Mesenchymal stem cell (in vitro differentiated cells and primary cell): ENCODE measurements around the gene TRDN.

Experiments
- DNase-seq: peaks from one replicate; pipeline ENCODE4 v3.0.0-alpha.2; 2013
- H2AFZ ChIP-seq: one replicate; pipeline ENCODE4 v1.6.1; 2013; ENCODE audit warnings: low read depth, mild to moderate bottlenecking, control low read depth, inconsistent platforms, low read length, moderate library complexity
- H2AK5ac ChIP-seq: 2 replicates; pipeline ENCODE4 v1.6.1; 2013; ENCODE audit warnings: low read length, moderate library complexity, mild to moderate bottlenecking, inconsistent platforms; ENCODE audit not compliant: severe bottlenecking
- H2BK120ac ChIP-seq: one replicate; pipeline ENCODE4 v1.6.1; 2013; ENCODE audit warnings: low read depth, mild to moderate bottlenecking, inconsistent platforms, low read length, moderate library complexity
- H2BK12ac ChIP-seq, 2 experiments: one replicate each; pipeline ENCODE4 v1.6.1; 2013; ENCODE audit warnings: inconsistent platforms in 2 of 2, low read length in 2 of 2, mild to moderate bottlenecking in 2 of 2, moderate library complexity in 2 of 2, control low read depth in 1 of 2
- H2BK15ac ChIP-seq: one replicate; pipeline ENCODE4 v1.6.1; 2013; ENCODE audit warnings: mild to moderate bottlenecking, low read depth, inconsistent platforms; ENCODE audit not compliant: poor library complexity, severe bottlenecking
- H2BK5ac ChIP-seq: 2 replicates; pipeline ENCODE4 v1.6.1; 2013; ENCODE audit warnings: low read depth, mild to moderate bottlenecking, low read length, control low read depth, inconsistent platforms; ENCODE audit not compliant: poor library complexity, severe bottlenecking
- H3K14ac ChIP-seq, 2 experiments: one replicate each; pipeline ENCODE4 v1.6.1; 2013; ENCODE audit warnings: inconsistent platforms in 2 of 2, low read length in 2 of 2, control low read depth in 1 of 2, mild to moderate bottlenecking in 1 of 2, moderate library complexity in 1 of 2
- H3K18ac ChIP-seq, 2 experiments: one replicate each; pipeline ENCODE4 v1.6.1; 2013; ENCODE audit warnings: inconsistent platforms in 2 of 2, low read length in 2 of 2, control low read depth in 1 of 2, low read depth in 1 of 2, mild to moderate bottlenecking in 1 of 2
- H3K23ac ChIP-seq, 2 experiments: one replicate each; pipeline ENCODE4 v1.6.1; 2013; ENCODE audit warnings: inconsistent platforms in 2 of 2, low read length in 2 of 2, mild to moderate bottlenecking in 2 of 2, moderate library complexity in 2 of 2, control low read depth in 1 of 2
- H3K27ac ChIP-seq: 2 replicates; pipeline ENCODE4 v1.5.1; 2013; ENCODE audit warnings: mild to moderate bottlenecking, moderate library complexity, low read length, control low read depth, inconsistent platforms; ENCODE audit not compliant: poor library complexity, severe bottlenecking
- H3K27me3 ChIP-seq, 2 experiments: 2 replicates each; pipeline versions ENCODE4 v1.6.1 to v1.7.0; 2013; ENCODE audit warnings: low read length in 2 of 2, mild to moderate bottlenecking in 2 of 2, moderate library complexity in 2 of 2, control low read depth in 1 of 2, inconsistent platforms in 1 of 2; ENCODE audit not compliant: control insufficient read depth in 1 of 2, insufficient read depth in 1 of 2
- H3K36me3 ChIP-seq, 2 experiments: 2 replicates each; pipeline versions ENCODE4 v1.6.1 to v1.7.0; 2013; ENCODE audit warnings: low read length in 2 of 2, control low read depth in 1 of 2, inconsistent platforms in 1 of 2, low read depth in 1 of 2, mild to moderate bottlenecking in 1 of 2; ENCODE audit not compliant: insufficient read depth in 2 of 2, control insufficient read depth in 1 of 2
- H3K4ac ChIP-seq, 2 experiments: one replicate each; pipeline ENCODE4 v1.6.1; 2013; ENCODE audit warnings: inconsistent platforms in 2 of 2, low read length in 2 of 2, mild to moderate bottlenecking in 2 of 2, moderate library complexity in 2 of 2, control low read depth in 1 of 2, low read depth in 1 of 2
- H3K4me1 ChIP-seq: 2 replicates; pipeline ENCODE4 v1.6.1; 2013; ENCODE audit warnings: low read depth, low read length, control low read depth; ENCODE audit not compliant: control insufficient read depth, insufficient read depth
- H3K4me2 ChIP-seq: 2 replicates; pipeline ENCODE4 v1.6.1; 2013; ENCODE audit warnings: low read length, mild to moderate bottlenecking, inconsistent platforms; ENCODE audit not compliant: poor library complexity, severe bottlenecking
- H3K4me3 ChIP-seq, 2 experiments: 2 replicates each; pipeline versions ENCODE4 v1.5.1 to v1.7.0; 2013; ENCODE audit warnings: low read length in 2 of 2, mild to moderate bottlenecking in 2 of 2, control low read depth in 1 of 2, low read depth in 1 of 2; ENCODE audit not compliant: insufficient read depth in 1 of 2
- H3K79me1 ChIP-seq: replicated peaks from 2 replicates; pipeline ENCODE4 v1.6.1; 2013; ENCODE audit warnings: mild to moderate bottlenecking, control low read depth, low read length, inconsistent platforms; ENCODE audit not compliant: poor library complexity, severe bottlenecking
- H3K9ac ChIP-seq: 2 replicates; pipeline ENCODE4 v1.7.0; 2013; ENCODE audit warnings: mild to moderate bottlenecking, low read length, moderate library complexity
- H3K9me3 ChIP-seq: 2 replicates; pipeline ENCODE4 v1.7.0; 2013; ENCODE audit warnings: mild to moderate bottlenecking, low read length; ENCODE audit not compliant: control insufficient read depth
- H4K8ac ChIP-seq: one replicate; pipeline ENCODE4 v1.6.1; 2013; ENCODE audit warnings: inconsistent platforms, mild to moderate bottlenecking, low read length, moderate library complexity
- H4K91ac ChIP-seq: one replicate; pipeline ENCODE4 v1.6.1; 2013; ENCODE audit warnings: mild to moderate bottlenecking, low read length, inconsistent platforms
- WGBS: methylation state at CpG from one replicate; pipeline ENCODE4 v1.1.7; 2013; ENCODE audit warnings: mixed read lengths; 5-methylcytosine and 5-hydroxymethylcytosine counted together

The TRDN gene

DNA sequence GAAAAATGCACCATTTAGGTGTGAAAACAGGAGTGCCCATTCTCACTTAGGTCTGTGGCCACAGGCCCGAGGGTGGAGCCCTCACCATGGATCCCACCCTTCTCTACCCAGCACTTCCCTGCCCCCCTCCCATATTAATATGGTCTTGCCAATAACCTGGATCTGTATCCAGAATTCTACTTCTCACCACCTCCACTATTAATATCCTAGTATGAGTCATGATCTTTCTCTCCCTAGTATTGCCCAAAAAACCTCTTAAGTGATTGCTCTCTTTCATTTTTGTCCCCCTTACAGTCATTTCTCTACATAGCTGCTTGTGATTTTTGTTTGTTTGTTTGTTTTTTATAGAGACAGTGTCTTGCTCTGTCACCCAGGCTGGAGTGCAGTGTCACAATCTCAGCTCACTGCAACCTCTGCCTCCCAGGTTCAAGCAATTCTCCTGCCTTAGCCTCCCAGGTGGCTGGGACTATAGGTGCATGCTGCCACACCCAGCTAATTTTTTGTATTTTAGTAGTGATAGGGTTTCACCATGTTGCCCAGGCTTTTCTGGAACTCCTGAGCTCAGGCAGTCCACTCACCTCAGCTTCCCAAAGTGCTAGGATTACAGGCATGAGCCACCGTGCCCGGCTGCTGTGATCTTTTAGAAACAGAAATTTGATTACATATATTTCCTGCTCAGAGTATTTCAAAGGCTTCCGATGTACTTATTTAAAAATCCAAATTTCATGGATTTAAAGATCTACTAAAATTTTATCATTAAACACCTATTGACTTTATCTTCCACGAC is 24.5 kb upstream of the TRDN start:
- no peak overlapping the region for H4K8ac ChIP-seq
- DNase-seq = no peak
- no peak overlapping the region for H2BK12ac ChIP-seq
- no peak overlapping the region for H3K4ac ChIP-seq
- H3K23ac ChIP-seq = no peak overlapping the region
- H4K91ac ChIP-seq = no peak overlapping the region
- no peak overlapping the region for H3K14ac ChIP-seq
- H3K18ac ChIP-seq = no peak overlapping the region
- no peak overlapping the region for H2BK5ac ChIP-seq
- H3K9me3 ChIP-seq = no peaks in the 10 kb centered on the region
- H3K4me2 ChIP-seq = no peak overlapping the region
- H3K4me1 ChIP-seq = no peaks in the 10 kb centered on the region
- no peak overlapping the region for H3K27ac ChIP-seq
- 87% methylated on average over 5 of the region's 5 CpGs for WGBS
- no peak overlapping the region for H2AK5ac ChIP-seq
- no peaks in the 10 kb centered on the region for H3K27me3 ChIP-seq
- no peak overlapping the region for H3K9ac ChIP-seq
- H2AFZ ChIP-seq = no peak overlapping the region
- no peak overlapping the region for H3K4me3 ChIP-seq
- no peak overlapping the region for H2BK120ac ChIP-seq
- no peak overlapping the region for H2BK15ac ChIP-seq
- H3K36me3 ChIP-seq = no peaks in the 10 kb centered on the region
- no peaks in the 10 kb centered on the region for H3K79me1 ChIP-seq

DNA sequence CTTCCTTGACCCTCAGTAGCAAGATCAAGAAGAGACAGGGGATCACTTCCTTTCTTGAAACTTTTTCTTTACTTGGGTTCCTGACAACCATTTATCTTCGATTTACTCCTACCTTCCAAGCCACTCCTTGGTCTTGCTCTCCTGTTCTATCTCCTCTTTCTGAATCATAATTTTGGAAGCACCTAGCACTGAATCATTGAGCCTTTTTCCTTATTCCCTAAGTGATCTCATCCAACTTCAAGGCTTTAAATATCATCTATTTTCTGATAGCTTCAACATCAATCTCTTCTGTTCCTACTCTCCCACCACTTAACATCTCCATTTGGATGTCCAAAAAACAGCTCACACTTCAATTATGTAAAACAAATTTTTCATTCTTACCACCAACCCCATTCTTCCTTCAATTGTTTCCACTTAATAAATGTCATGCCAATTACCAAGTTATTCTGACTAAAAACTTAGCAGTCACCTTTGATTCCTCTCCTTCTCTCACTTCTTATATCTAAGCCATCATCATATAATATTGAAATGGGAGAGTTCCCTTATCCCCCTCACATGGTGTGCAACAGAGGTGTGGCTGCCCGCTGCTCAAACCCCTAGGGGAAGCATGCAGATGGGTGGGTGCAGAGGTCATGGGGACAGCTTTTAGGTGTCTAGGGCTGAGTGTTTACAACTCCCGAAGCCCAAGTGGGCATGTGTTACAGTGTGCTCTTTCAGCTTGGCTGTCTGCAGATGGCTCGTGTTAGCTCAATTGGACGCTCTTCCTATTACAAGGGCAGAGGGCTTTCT is 23.4 kb upstream of the TRDN start:
- Histone ChIP-seq H3K27ac (no peak overlapping the region), H3K14ac (no peak overlapping the region), H3K23ac (no peak overlapping the region), H2AFZ (no peak overlapping the region), H3K4me3 (no peak overlapping the region), H3K4ac (no peak overlapping the region), H3K18ac (no peak overlapping the region), H2BK12ac (no peak overlapping the region), H3K9me3 (no peaks in the 10 kb centered on the region), H3K79me1 (no peaks in the 10 kb centered on the region), H2BK5ac (no peak overlapping the region), H3K4me1 (no peaks in the 10 kb centered on the region), H3K36me3 (no peaks in the 10 kb centered on the region), H3K4me2 (no peak overlapping the region), H4K91ac (no peak overlapping the region), H3K9ac (no peak overlapping the region), H2AK5ac (no peak overlapping the region), H4K8ac (no peak overlapping the region), H2BK15ac (no peak overlapping the region), H2BK120ac (no peak overlapping the region), H3K27me3 (no peaks in the 10 kb centered on the region)
- WGBS = 89% methylated on average over 5 of the region's 5 CpGs
- no peak for DNase-seq

DNA sequence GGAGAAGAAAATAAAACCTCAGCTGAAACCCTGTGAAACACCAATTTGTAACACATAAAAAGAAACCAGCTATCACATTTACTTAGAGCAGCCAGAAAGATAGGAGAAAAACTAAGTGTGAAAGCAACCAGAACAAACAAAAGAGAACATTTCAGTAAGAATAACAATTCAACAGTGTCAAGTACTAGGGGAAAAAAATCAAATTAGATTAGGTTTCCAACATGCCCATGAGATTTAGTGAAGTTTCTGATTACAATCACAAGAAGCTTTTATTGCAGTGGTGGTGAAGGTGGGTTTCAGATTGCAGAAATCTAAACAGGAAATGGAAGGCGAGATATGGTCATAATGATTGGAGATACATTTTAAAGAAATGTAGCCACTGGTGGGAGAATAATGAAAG is 22.1 kb upstream of the TRDN start:
- WGBS = 63% methylated on average over 1 of the region's 1 CpG
- Histone ChIP-seq H3K4me1 (no peaks in the 10 kb centered on the region), H3K79me1 (no peaks in the 10 kb centered on the region), H3K36me3 (no peaks in the 10 kb centered on the region), H3K23ac (no peak overlapping the region), H3K9me3 (no peaks in the 10 kb centered on the region), H2BK5ac (no peak overlapping the region), H4K8ac (no peak overlapping the region), H3K4me2 (no peak overlapping the region), H3K27me3 (no peaks in the 10 kb centered on the region), H2AFZ (no peak overlapping the region), H3K14ac (no peak overlapping the region), H2BK12ac (no peak overlapping the region), H3K4ac (no peak overlapping the region), H2BK120ac (no peak overlapping the region), H2AK5ac (no peak overlapping the region), H3K4me3 (no peak overlapping the region), H2BK15ac (no peak overlapping the region), H4K91ac (no peak overlapping the region), H3K9ac (no peak overlapping the region), H3K18ac (no peak overlapping the region), H3K27ac (no peak overlapping the region)
- no peak for DNase-seq

DNA sequence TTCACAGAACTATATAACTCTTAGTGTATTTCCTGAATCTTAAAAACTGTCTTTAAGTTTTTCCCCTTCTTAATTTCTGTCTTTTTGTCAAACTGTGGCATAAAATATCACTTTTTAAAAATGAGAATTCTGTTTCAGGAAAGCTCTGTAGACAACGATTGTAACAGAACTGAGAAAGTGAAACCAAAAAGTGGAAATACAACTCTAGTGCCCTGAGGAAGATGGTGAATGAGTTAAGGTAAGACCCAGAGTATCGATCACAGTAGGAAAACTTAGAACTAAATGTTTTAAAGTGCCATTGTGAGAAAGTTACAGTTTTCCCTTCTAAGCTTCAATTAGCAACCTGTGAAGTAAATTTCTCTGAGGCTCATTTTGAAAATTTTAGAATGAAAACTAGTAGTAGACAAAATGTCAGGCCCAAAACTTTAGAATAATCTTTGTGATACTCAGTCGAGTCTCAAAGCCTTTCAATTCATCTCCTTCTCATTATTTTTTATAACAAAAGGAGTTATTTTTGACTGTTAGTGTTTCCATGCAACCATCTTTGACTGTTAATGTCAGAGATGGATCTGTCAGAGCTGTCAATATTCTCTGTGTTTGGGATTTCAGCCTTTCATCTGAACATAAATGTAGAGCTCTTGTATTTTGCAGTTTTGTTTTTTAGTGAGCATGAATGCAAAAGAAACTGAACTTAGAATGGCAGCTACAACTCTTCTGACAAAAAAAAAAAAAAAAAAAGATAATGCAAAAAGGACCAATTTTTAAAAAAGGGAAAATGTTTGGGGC is 19.0 kb upstream of the TRDN start:
- Histone ChIP-seq H3K4me1 (no peaks in the 10 kb centered on the region), H2BK15ac (no peak overlapping the region), H3K23ac (no peak overlapping the region), H2AFZ (no peak overlapping the region), H2AK5ac (no peak overlapping the region), H3K36me3 (no peaks in the 10 kb centered on the region), H2BK12ac (no peak overlapping the region), H3K14ac (no peak overlapping the region), H3K9ac (peak overlapping the region; percentile 93), H2BK5ac (no peak overlapping the region), H2BK120ac (no peak overlapping the region), H3K18ac (no peak overlapping the region), H3K4me3 (peak overlapping the region in 1 of 2 experiments; percentile 75), H3K27me3 (no peaks in the 10 kb centered on the region), H4K91ac (no peak overlapping the region), H4K8ac (no peak overlapping the region), H3K4ac (no peak overlapping the region), H3K27ac (no peak overlapping the region), H3K4me2 (no peak overlapping the region), H3K79me1 (no peaks in the 10 kb centered on the region), H3K9me3 (no peaks in the 10 kb centered on the region)
- DNase-seq = peak; percentile 22
- 77% methylated on average over 1 of the region's 3 CpGs for WGBS
